Cardiac fibroblast (primary cell): Measurements from ENCODE around the gene CTIF.

Experiments used
- DNase-seq, 2 donors: peaks; one replicate each; pipeline versions ENCODE4 v3.0.0 to v3.0.0-alpha.2; 2010; ENCODE audit warnings: low read depth in 2 of 2
- H3K4me3 ChIP-seq, 2 donors: replicated peaks in 1 of 2; 1 replicate in 1 of 2; 2 replicates in 1 of 2; pipeline ENCODE4 v1.5.1; 2011; ENCODE audit warnings: low read depth in 2 of 2, low read length in 2 of 2, mild to moderate bottlenecking in 2 of 2, moderate library complexity in 1 of 2
- TF ChIP-seq, protein P1 (sequence below): IDR thresholded peaks from one replicate; pipeline ENCODE4 v1.5.1; 2011; ENCODE audit warnings: low read depth, mild to moderate bottlenecking, low read length, inconsistent platforms

CTIF gene

GRCh38 chr18:48573632-48574283 lies 34.9 kb downstream of the CTIF start:
- TF ChIP-seq, protein P1, sequence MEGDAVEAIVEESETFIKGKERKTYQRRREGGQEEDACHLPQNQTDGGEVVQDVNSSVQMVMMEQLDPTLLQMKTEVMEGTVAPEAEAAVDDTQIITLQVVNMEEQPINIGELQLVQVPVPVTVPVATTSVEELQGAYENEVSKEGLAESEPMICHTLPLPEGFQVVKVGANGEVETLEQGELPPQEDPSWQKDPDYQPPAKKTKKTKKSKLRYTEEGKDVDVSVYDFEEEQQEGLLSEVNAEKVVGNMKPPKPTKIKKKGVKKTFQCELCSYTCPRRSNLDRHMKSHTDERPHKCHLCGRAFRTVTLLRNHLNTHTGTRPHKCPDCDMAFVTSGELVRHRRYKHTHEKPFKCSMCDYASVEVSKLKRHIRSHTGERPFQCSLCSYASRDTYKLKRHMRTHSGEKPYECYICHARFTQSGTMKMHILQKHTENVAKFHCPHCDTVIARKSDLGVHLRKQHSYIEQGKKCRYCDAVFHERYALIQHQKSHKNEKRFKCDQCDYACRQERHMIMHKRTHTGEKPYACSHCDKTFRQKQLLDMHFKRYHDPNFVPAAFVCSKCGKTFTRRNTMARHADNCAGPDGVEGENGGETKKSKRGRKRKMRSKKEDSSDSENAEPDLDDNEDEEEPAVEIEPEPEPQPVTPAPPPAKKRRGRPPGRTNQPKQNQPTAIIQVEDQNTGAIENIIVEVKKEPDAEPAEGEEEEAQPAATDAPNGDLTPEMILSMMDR: no peak
- no peak overlapping the region for H3K4me3 ChIP-seq
- DNase-seq: no peak

DNA sequence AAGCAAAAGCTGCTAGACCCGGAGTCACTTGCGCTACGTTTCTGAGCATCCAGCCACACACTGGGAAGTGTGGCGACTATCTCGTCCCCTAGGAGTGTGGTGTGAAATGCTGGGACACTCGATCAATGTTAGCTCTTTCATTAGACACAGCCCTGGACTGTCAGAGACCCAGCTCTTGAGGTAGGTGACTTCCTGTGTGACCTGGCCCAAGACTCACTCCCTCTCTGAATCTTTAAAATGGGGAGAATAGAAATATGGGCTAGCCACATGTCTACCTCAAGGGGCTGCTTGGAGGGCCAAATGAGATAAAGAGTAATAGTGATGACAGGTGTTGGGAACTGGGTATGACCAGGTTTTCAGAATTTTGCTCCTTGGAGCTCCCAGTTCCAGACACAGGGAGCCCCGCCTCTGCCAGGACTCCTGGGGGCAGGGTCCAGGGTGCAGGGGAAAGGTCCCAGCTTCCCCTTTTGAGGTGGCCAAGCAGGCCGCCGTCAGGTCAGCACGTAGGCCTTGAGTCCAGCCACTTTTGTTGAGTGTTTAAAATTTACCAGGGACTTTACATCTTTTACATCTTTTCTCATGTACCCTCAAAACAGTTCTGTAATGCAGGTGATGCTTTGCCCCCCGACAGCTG lies 36.0 kb downstream of the CTIF start:
- H3K4me3 ChIP-seq: no peak overlapping the region
- TF ChIP-seq, protein P1: no peak
- DNase-seq: no peak

DNA sequence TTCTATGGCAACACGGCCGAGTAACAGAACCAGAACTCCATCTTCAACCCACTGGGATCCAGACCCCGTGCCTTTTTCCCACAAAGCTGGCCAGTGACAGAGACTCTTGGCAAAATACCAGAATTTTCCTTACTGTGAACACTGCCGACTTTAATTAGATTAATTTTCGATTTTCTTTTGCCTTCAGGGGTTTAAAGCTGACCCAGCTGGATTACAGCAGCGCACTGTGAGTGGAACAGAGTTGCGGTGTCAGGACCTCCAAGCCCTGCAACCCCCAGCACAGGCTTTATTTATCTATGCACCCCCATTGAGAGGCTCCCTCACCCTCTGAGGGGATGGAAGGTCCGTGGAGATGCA lies 36.4 kb downstream of the CTIF start:
- TF ChIP-seq, protein P1: no peak
- no peak overlapping the region for H3K4me3 ChIP-seq
- DNase-seq: no peak

DNA sequence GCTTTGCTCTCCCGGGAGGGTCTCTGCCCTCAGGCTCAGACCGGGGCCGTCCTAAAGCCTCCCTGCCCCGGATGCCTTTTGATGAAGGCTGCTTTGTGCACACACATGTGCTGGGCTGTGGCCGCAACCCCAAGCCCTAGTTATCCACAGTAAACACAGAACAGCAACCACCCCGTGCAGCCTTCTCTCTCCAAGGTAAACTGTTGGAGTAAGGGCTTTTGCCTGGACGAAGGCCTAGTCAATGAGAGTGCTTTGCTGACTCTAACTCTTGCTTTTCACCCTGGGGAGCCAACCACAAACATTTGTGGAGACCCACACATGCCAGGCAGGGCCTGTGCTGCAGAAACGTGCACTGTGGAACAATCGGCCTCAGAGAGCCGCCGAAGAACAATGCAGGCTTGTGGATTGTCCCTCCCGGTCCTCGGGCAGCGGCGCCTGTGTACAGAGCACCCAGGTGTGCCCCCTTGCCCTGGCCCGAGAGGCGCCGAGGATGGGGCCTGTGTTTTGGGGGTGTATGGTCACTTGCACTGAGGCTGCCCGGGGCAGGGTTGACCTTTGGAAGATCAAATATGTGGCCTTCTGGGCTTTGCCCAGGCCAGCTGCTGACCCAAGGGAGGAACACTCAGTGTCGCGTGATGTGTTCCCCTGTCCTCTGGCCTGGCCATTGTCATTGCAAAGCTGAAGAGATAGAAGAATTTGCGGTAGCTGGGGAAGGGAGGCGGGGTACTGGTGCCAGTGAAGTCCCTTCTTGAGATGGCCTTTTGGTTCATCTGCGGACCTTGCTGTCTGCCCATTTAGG lies 37.0 kb downstream of the CTIF start:
- no peak overlapping the region for H3K4me3 ChIP-seq

DNA sequence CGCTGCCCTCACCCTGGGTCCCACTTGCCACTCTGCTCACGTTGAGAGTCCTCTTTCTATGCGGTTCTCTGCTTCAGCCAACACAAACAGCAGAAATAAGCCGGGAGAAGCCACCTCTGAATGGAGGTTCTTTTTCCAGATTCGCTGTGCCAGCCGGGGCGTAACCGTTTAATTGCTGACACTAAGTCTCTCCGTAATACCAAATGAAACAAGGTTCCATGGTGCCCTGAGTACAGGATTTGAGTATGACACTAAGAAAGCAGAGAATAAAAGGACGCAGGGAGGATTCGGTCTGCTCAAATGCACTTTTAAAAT lies 37.6 kb downstream of the CTIF start:
- H3K4me3 ChIP-seq: no peak overlapping the region
- no peak for DNase-seq
- TF ChIP-seq, protein P1: no peak

More for the DNA sequence above, 37.0 kb downstream of the CTIF start:
- TF ChIP-seq, protein P1: no peak
- no peak for DNase-seq

GRCh38 chr18:48577478-48578190 lies 38.8 kb downstream of the CTIF start:
- H3K4me3 ChIP-seq: no peak overlapping the region
- no peak for DNase-seq
- TF ChIP-seq, protein P1: no peak
